ENCODE measurements around the gene CDC42BPA. TPM values are rescaled to one million over a fixed set of nuclear protein-coding genes. Genes with fewer than 3 reads are reported as not detected.

CDC42BPA gene
- total and polyA plus RNA-seq, 2 of the 8 experiments (the other 6 are each of a cell fraction or from before 2014, with no cell fraction given), result 7.1 to 28.5 TPM

GRCh38 chr1:227318853-227319607 lies 738 bp upstream of the CDC42BPA start (continued):
- TF ChIP-seq SAP30 (IDR thresholded peaks at IDR 0.05; ENCODE audit: insufficient read depth, insufficient replicate concordance, low read length) (peak; percentile 85), KDM1A (IDR thresholded peaks at IDR 0.05; ENCODE audit: borderline replicate concordance, low read length) (no peak), RAD21 (IDR thresholded peaks at IDR 0.05 in 1 of 2, conservative IDR thresholded peaks at IDR 0.05 in 1 of 2; ENCODE audit: low read depth in 2 of 2, low read length in 2 of 2) (0 out of 4 replicates have a peak, but pooled peaks of 1 of the 2 experiments have one; percentile 6), ATF2 (IDR thresholded peaks at IDR 0.05; ENCODE audit: low read length) (peak; percentile 44; the same call in 1 of the 2 replicates), HDAC2 (IDR thresholded peaks at IDR 0.05; ENCODE audit: borderline replicate concordance in 1 of 2, low read depth in 2 of 2, low read length in 2 of 2) (0 out of 4 replicates have a peak, but pooled peaks of 1 of the 2 experiments have one; percentile 23), CHD1 (IDR thresholded peaks at IDR 0.05; ENCODE audit: low read depth, low read length) (no peak)

All from H1 (cell line).